ENCODE measurements around the gene CDK16. TPM values are rescaled to one million over a fixed set of nuclear protein-coding genes. Genes with fewer than 3 reads are reported as not detected.
A peak's percentile ranks its signal among the peaks of the same experiment; 100 is the strongest.
"Not testable (repeated sequence)": the region's sequence is repeated elsewhere in the genome, so short reads cannot be mapped to it uniquely, and the experiment has no call there.

The CDK16 gene
- total RNA-seq, 1 donor from 2014 or later, result 59.2 TPM

GRCh38 chrX:47247206-47247998 is 28.9 kb downstream of the CDK16 start:
- H3K27ac ChIP-seq, result no peak overlapping the region
- no peaks in the 10 kb centered on the region for H3K27me3 ChIP-seq (ENCODE audit: low read depth)
- ATAC-seq, result no peak
- H3K9me3 ChIP-seq, result no peaks in the 10 kb centered on the region
- no peak overlapping the region for H3K4me3 ChIP-seq
- TF ChIP-seq CTCF (IDR thresholded peaks at IDR 0.05), result no peak
- no peak for DNase-seq
- no peaks in the 10 kb centered on the region for H3K4me1 ChIP-seq
- intact Hi-C loops (cut with DNase I), result no loop called here
- peaks cover 37% of the 10 kb centered on the region for H3K36me3 ChIP-seq

- no peak for TF ChIP-seq CTCF (IDR thresholded peaks at IDR 0.05)
- Histone ChIP-seq H3K4me1 (no peaks in the 10 kb centered on the region), H3K27ac (no peak overlapping the region), H3K4me3 (no peak overlapping the region), H3K9me3 (no peaks in the 10 kb centered on the region), H3K36me3 (peaks cover 34% of the 10 kb centered on the region), H3K27me3 (ENCODE audit: low read depth) (no peaks in the 10 kb centered on the region)
- intact Hi-C loops (cut with DNase I), result no loop called here
- ATAC-seq (no peak), DNase-seq (no peak)
Measured at GRCh38 chrX:47247999-47248320, 29.5 kb downstream of the CDK16 start.

- ATAC-seq, result no peak
- H3K36me3 ChIP-seq, result peaks cover 34% of the 10 kb centered on the region
- no peaks in the 10 kb centered on the region for H3K27me3 ChIP-seq (ENCODE audit: low read depth)
- intact Hi-C loops (cut with DNase I), result no loop called here
- no peaks in the 10 kb centered on the region for H3K4me1 ChIP-seq
- no peak for TF ChIP-seq CTCF (IDR thresholded peaks at IDR 0.05)
- H3K4me3 ChIP-seq, result no peak overlapping the region
- no peaks in the 10 kb centered on the region for H3K9me3 ChIP-seq
- no peak for DNase-seq
- H3K27ac ChIP-seq, result no peak overlapping the region
Measured at GRCh38 chrX:47248576-47248975, 30.1 kb downstream of the CDK16 start.

- no peak for TF ChIP-seq CTCF (IDR thresholded peaks at IDR 0.05)
- intact Hi-C loops (cut with DNase I), result no loop called here
Measured at GRCh38 chrX:47250017-47250347, 31.5 kb downstream of the CDK16 start.

GRCh38 chrX:47257620-47258019 is 39.1 kb downstream of the CDK16 start:
- H3K27ac ChIP-seq; intact Hi-C loops (cut with DNase I); DNase-seq; H3K36me3 ChIP-seq; ATAC-seq; H3K4me1 ChIP-seq; H3K4me3 ChIP-seq; H3K9me3 ChIP-seq; H3K27me3 ChIP-seq (ENCODE audit: low read depth): not testable (repeated sequence)

More at GRCh38 chrX:47250017-47250347, 31.5 kb downstream of the CDK16 start:
- DNase-seq (no peak), ATAC-seq (no peak)
- Histone ChIP-seq H3K4me3 (no peak overlapping the region), H3K36me3 (peaks cover 23% of the 10 kb centered on the region), H3K9me3 (no peaks in the 10 kb centered on the region), H3K27ac (no peak overlapping the region), H3K27me3 (ENCODE audit: low read depth) (no peaks in the 10 kb centered on the region), H3K4me1 (no peaks in the 10 kb centered on the region)

- DNase-seq (no peak), ATAC-seq (peak in 1 of 2 donors; percentile 21)
- Histone ChIP-seq H3K9me3 (no peaks in the 10 kb centered on the region), H3K27ac (no peak overlapping the region), H3K4me1 (no peaks in the 10 kb centered on the region), H3K36me3 (no peaks in the 10 kb centered on the region), H3K27me3 (ENCODE audit: low read depth) (no peaks in the 10 kb centered on the region), H3K4me3 (no peak overlapping the region)
- intact Hi-C loops (cut with DNase I), result no loop called here
- no peak for TF ChIP-seq CTCF (IDR thresholded peaks at IDR 0.05)
Measured at GRCh38 chrX:47264483-47265173, 46.1 kb downstream of the CDK16 start.
